IMR-90 (cell line): ENCODE data around the gene SMIM29. TPM values are rescaled to one million over a fixed set of nuclear protein-coding genes. Genes with fewer than 3 reads are reported as not detected.

Source experiments
- SMC3 ChIP-seq: fragments of 150-350 bp; IDR thresholded peaks from 2 replicates; pipeline ENCODE4 v1.6.1; 2016; ENCODE audit warnings: low read depth, mild to moderate bottlenecking, antibody characterized with exemption, low read length, moderate library complexity
- microRNA-seq, 2 experiments: library from miRNA; stranded (forward) in 1 of 2; unstranded in 1 of 2; fragments of 10-50 nt in 1 of 2; fragments of <30 nt in 1 of 2; gene quantifications in 1 of 2; microRNA quantifications in 1 of 2; one replicate each; pipeline versions ENCODE3 to v1.1.0; 2013 to 2020; ENCODE audit not compliant: insufficient read depth in 1 of 2, insufficient read length in 1 of 2, unreplicated experiment in 1 of 2
- polyA plus RNA-seq, 3 experiments: library from polyadenylated mRNA; depleted of rRNA; stranded (reverse); fragments of >200 nt; gene quantifications; 2 replicates each; pipeline ENCODE4 v1.2.3, GENCODE V29; 2012; ENCODE audit warnings: low replicate concordance in 1 of 3
- small RNA-seq, 5 experiments: library from RNA; depleted of rRNA; stranded (forward); fragments of <200 nt; gene quantifications; one replicate each; pipeline ENCODE3, GENCODE V24; 2012
- total RNA-seq: library from RNA; depleted of rRNA; stranded (reverse); fragments of >200 nt; gene quantifications from 2 replicates; pipeline ENCODE4 v1.2.3, GENCODE V29; 2012; rRNA removed

Gene SMIM29
- total and polyA plus RNA-seq, 2 of the 4 experiments (the other 2 are of a cell fraction): 8.4 to 28.9 TPM

- no peak for TF ChIP-seq SMC3
Measured at GRCh38 chr6:34196833-34197195, 52.0 kb downstream of the SMIM29 start (continued).

Small RNA genes lying within 50 kb of the gene (microRNA-seq; reads per million reads assigned to microRNA genes)
- gene MIR6835: 0 to 5.2 reads per million in 2 experiments

Small RNA genes lying within 50 kb of the gene (small RNA-seq; reads per million reads assigned to genes)
- 0 reads per million in 5 experiments for gene MIR6835

Other genes starting within 250 kb of the SMIM29 start
- not detected in 2 replicates for gene GRM4, start 102.9 kb downstream of the SMIM29 start, total RNA-seq
- 0.02 and 0.03 TPM in 2 replicates for gene GRM4, start 102.9 kb downstream of the SMIM29 start, polyA plus RNA-seq (2012; rRNA removed)
- gene HMGA1, start 12.1 kb downstream of the SMIM29 start, total RNA-seq: 101 and 129 TPM in 2 replicates
- 589 and 652 TPM in 2 replicates for gene HMGA1, start 12.1 kb downstream of the SMIM29 start, polyA plus RNA-seq (2012; rRNA removed)
- gene NUDT3, start 143.7 kb upstream of the SMIM29 start, total RNA-seq: 17.2 and 21.4 TPM in 2 replicates
- 9.1 and 10.1 TPM in 2 replicates for gene NUDT3, start 143.7 kb upstream of the SMIM29 start, polyA plus RNA-seq (2012; rRNA removed)
- gene RPS10, start 177.1 kb upstream of the SMIM29 start, total RNA-seq: 3,662 and 5,584 TPM in 2 replicates
- gene RPS10, start 177.1 kb upstream of the SMIM29 start, polyA plus RNA-seq (2012; rRNA removed): 4,105 and 5,462 TPM in 2 replicates
- not detected in 2 replicates for gene PACSIN1, start 217.1 kb upstream of the SMIM29 start, total RNA-seq
- gene PACSIN1, start 217.1 kb upstream of the SMIM29 start, polyA plus RNA-seq (2012; rRNA removed): 0.02 and 0.03 TPM in 2 replicates